ENCODE measurements around the gene HOXD8.

HOXD8 gene

GRCh38 chr2:176130957-176131847 is 1.7 kb downstream of the HOXD8 start:
- DNase-seq (ENCODE audit: low spot score) = no peak

- DNase-seq (ENCODE audit: low spot score) = no peak
Observed at GRCh38 chr2:176131848-176132158, 2.3 kb downstream of the HOXD8 start.

- DNase-seq (ENCODE audit: low spot score) = no peak
Observed at GRCh38 chr2:176132205-176133171, 3.0 kb downstream of the HOXD8 start.

DNA sequence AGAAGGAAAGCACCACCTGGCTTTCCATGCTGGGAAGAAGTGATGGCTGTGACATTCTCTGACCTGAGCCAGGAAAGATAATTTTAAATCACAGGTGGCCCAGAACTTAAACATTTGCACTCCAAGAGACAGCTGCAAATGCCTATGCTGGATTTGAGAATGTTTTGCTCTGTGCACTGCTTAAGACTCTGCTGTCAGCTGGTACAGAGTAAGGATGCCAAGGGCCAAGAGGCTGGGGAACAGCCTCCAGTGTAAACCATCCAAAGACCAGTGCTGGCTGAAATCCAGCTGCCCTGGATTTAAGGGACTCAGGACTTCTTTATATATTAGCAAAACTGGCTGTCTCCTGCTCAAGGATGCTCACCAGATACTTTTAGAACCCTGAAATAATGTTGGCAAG is 3.9 kb downstream of the HOXD8 start:
- DNase-seq (ENCODE audit: low spot score) = no peak

- no peak for DNase-seq (ENCODE audit: low spot score)
Observed at GRCh38 chr2:176134035-176134434, 4.5 kb downstream of the HOXD8 start.

- no peak for DNase-seq (ENCODE audit: low spot score)
Observed at GRCh38 chr2:176135035-176135440, 5.5 kb downstream of the HOXD8 start.

DNA sequence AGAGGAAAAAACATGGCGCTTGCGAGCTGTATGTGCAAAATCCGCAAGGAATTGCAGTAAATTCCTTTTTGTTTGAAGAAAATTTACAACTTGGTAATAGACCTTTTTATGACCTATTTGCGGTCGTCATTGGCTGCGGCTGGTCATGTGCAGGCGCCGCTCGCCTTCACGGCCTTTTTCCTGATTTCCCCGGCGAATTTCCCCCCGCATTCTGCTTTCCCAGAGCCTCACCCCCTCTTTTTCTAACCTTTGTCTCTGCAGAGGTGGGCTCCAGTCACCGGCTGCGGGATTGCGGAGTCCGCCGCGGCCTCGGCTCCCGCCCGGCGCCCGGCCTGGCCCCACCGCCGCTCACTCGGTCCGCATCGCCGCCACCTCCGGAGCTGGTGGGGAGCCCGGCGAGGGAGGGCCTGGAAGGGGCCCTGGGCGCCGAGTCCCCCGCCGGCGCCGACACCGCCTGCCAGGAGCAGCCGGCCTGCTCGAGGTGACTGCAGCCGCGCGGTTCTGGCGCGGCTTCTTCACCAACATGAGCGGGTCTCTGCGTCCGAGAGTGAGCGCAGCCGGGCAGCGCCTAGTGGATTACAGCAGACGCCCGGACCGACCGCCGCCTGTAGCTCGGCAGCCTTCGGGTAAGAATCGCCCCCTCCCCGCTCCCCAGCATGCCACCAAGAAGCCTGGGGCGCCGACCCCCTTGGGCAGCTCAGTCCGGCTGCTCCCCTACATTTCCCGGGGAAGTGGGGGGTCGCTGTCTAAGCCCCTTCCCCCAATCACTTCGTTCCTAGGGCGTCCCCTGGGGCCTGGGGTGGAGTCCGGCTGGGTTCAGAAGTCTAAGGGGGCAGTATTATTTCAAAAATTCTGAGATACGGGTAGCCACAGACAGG is 7.1 kb downstream of the HOXD8 start:
- no peak for DNase-seq (ENCODE audit: low spot score)

- DNase-seq (ENCODE audit: low spot score) = no peak
Observed at GRCh38 chr2:176137252-176137580, 7.7 kb downstream of the HOXD8 start.

DNA sequence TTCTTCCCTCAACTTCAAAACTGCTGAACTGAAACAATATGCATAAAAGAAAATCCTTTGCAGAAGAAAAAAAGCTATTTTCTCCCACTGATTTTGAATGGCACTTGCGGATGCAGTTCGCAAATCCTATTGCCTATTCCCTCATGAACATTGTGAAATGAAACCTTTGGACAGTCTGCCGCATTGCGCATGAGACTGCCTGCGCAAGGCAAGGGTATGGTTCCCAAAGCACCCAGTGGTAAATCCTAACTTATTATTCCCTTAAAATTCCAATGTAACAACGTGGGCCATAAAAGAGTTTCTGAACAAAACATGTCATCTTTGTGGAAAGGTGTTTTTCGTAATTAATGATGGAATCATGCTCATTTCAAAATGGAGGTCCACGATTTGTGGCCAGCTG is 8.4 kb downstream of the HOXD8 start:
- DNase-seq (ENCODE audit: low spot score) = no peak

GRCh38 chr2:176138526-176138922 is 9.0 kb downstream of the HOXD8 start:
- no peak for DNase-seq (ENCODE audit: low spot score)

DNA sequence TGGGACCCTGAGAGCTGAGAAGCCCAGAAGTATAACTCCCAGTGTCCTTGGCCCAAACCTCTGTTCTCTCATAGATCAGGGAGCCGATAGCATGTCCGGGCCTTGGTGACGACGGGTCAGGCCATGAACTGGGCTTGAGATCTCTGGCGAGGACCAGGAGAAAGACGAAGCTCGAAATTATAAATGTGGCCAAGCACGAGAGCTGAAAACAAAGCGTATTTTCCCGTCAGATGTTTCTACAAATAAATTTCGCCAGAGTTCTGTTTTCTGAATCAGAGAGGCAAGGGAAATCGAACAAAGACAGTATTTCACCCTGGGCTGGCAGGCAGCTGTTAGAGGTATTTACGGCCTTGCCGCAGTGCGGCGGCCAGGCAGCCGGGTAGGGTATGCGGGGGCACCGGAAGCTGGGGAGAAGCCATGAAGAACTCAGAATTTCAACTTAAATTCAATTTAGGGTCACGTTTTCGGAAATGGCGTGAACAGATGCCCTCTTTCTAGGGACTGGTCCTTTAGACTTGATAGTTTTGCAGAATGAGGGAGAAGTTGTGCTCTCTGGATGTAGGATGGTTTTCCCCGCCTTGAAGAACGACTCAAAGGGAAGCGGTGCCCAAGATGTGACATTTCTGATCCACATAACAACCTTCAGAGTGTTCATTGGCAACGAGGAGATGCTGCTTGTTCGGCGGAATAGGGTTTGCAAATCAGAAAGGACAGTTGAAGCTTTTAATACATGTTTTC is 9.6 kb downstream of the HOXD8 start:
- DNase-seq (ENCODE audit: low spot score) = no peak

DNA sequence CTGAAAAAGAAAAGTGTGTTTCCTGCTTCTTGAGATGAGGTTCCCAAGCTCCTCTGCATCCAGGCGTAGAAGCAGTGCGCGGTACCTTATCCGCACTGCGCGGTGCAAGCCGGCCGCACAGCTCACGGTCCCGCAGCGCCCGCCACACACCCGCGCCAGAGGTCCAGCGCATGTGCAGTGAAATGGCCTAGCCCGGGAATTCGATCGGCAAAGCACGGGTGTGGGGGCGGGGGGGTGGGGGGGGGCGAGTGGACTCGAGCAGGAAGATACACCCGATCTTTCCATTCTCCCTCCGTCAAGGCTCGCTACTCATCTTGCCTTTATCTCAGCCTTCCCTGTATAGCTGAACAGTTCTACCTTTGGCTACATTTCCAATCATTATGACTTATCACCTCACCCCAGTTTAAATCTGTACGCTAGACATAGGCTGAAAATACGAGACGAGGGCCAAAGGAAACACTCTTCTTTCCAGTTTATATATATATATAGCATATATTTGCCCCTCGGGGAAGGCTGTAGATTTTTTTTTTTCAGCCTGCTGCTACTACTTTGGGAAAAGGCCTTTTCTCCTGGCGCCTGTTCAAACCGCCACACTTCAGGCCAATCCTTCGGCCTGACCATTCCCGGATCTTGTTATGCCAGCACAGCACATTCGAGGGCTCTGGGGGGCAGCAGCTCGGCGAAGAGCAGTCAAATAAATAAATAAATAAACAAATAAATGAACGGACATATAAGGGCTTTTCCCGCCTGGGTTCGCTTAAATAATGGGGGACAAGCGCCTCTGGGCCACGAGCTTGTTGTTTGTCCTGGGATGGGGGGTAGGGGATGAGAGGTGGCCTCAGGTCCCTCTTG is 10.4 kb downstream of the HOXD8 start:
- DNase-seq (ENCODE audit: low spot score) = no peak

DNA sequence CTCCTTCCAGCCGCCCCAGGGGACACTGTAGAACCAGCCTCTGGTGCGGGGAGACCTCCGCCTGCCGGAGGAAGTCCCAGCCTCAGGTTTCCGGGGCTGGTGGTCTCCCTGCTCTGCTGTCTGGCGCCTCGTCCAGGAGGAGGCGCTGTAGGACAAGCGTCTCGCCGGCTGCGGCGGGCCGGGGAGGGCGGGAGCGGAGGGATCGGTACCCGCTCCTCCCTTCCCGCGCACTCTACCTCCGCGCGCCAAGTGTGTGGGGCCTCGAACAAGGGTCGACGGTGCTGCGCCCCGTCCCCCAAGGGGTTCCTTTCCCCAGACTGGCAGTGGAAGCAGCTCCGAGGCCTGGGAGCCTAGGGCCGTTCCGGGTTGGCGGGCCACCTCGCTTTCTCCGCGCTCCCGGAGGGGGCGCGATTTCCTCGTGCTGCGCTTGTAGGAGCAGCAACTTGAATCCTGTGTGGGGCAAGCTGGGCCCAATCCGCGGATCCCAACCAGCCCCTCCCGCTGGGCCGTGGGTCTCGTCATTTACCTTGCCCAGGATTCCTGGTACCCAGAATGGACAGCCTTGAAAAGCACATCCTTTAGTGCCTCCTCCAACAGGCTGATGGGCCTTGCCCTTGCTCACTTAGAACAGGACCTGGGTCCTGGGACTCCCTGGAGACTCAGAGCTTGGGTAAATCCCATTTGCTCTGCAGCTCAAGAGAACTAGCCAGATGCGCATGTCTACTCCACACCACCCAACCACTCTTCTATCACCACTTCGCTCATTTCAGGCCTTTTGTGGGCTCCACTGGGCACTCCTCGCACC is 11.2 kb downstream of the HOXD8 start:
- peak; percentile 46 for DNase-seq (ENCODE audit: low spot score)

GRCh38 chr2:176142281-176142680 is 12.8 kb downstream of the HOXD8 start:
- no peak for DNase-seq (ENCODE audit: low spot score)

DNA sequence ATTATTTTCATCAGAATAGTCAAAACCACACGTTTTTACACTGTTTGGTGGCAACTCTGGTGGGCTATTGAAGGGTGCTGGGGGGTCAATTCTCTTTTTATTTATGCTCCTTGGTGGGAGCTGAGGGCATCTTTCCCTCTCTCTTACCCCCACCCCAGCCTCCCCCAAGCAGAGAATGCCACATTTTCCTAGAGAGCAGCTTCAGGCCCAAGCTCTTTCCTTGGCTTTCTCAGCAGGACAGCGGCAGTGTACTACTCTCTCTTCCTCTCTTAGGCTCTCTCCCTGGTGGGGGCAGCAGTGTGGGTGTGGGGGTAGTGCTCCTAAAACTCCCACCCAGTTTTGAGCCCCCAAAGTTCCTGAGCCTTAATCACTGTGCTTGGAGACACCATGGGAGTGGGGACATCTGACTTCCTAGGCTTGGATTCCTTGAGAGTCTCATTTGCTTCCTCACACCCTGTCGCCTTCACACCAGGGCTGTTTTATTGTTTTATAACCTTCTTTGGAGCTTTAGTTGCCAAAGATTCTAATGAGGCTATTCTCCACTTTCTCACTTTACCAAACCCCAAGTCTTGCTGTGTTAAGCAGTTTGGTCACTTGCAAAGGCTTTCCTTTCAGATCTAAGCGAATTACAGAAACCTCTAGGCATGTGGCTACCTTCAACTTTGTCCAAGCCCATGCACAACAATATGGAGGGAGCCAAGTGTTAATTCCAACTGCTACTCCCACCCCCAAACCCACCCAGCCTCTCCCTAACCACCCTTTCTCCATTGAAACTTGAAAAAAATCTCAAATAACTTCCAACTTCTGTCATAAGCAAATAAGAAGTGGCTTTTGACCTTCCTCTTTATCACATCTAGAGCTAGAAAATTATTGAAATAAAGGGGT is 15.8 kb downstream of the HOXD8 start:
- DNase-seq (ENCODE audit: low spot score) = no peak

- DNase-seq (ENCODE audit: low spot score) = no peak
Observed at GRCh38 chr2:176146101-176146500, 16.6 kb downstream of the HOXD8 start.

DNA sequence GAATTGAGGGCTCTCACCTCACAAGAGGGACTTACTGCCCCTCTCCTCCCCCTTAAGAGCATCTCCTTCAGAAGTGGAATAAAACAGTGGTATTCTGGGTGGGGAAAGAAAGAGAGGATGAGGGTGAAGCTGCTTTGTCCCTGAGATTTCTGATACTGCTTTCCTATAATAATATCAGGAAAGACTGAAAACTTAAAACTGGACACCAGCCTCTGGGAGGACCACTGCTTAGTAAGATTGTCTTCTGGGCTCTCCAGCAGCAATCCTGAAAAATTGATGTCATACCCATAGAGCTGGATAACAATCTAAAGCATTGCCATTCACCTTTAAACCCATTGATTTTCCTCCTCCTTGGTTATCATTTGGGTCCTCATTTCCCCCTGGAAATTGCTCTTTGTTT is 17.1 kb downstream of the HOXD8 start:
- no peak for DNase-seq (ENCODE audit: low spot score)

- no peak for DNase-seq (ENCODE audit: low spot score)
Observed at GRCh38 chr2:176147210-176147799, 17.8 kb downstream of the HOXD8 start.
